A549 (cell line): ENCODE measurements around the gene RPL21. TPM values are rescaled to one million over a fixed set of nuclear protein-coding genes. Genes with fewer than 3 reads are reported as not detected.

ENCODE experiments used
- ATAC-seq, 2 experiments: fragments of 200-7000 bp in 1 of 2; fragments of >200 bp in 1 of 2; cut with Nextera tagmentation in 1 of 2; cut with Tn5 transposase in 1 of 2; 3 replicates each; pipeline versions ENCODE4 v1.8.0 to v1.9.1; 2018 to 2020; ENCODE audit warnings: mild to moderate bottlenecking in 1 of 2, moderate library complexity in 1 of 2
- CTCF ChIA-PET: fragments of 300-600 bp; sonication (Branson Sonifier 250); formaldehyde crosslinking; extraction: SDS; loops from one replicate; lab custom pipeline; 2021; ENCODE audit warnings: antibody characterized with exemption, inconsistent platforms; lab: Yijun Ruan, JAX
- POLR2A ChIA-PET: fragments of 350-600 bp; formaldehyde crosslinking; extraction: SDS; loops from one replicate; lab custom pipeline; 2021; ENCODE audit warnings: antibody characterized with exemption, inconsistent platforms; lab: Yijun Ruan, JAX
- DNase-seq, 2 experiments: peaks; one replicate each; pipeline versions ENCODE4 v3.0.0 to v3.0.0-alpha.2; 2011 to 2016; ENCODE audit warnings: low read depth in 1 of 2, low spot score in 1 of 2
- FAIRE-seq: peaks from 2 replicates; lab custom pipeline; 2011; peaks lifted over from hg19 to GRCh38; lab: Jason Lieb, UNC
- H3K27ac ChIP-seq, 2 experiments: fragments of >200 bp; sonication (Bioruptor Twin); formaldehyde crosslinking; 3 replicates each; pipeline ENCODE4 v1.5.1; 2016 to 2017
- H3K4me1 ChIP-seq: fragments of >200 bp; sonication (Bioruptor Twin); formaldehyde crosslinking; 3 replicates; pipeline ENCODE4 v1.6.1; 2016
- H3K4me2 ChIP-seq: fragments of >200 bp; sonication (Bioruptor Twin); formaldehyde crosslinking; 3 replicates; pipeline ENCODE4 v1.6.1; 2016
- H3K4me3 ChIP-seq: fragments of >200 bp; sonication (Bioruptor Twin); formaldehyde crosslinking; 3 replicates; pipeline ENCODE4 v1.5.1; 2016
- H3K9me3 ChIP-seq: fragments of >200 bp; sonication (Bioruptor Twin); formaldehyde crosslinking; 3 replicates; pipeline ENCODE4 v1.6.1; 2016
- CBX2 ChIP-seq: fragments of 200-600 bp; sonication (generic); IDR thresholded peaks from 2 replicates; pipeline ENCODE4 v1.6.1; 2016; ENCODE audit warnings: low read depth, mild to moderate bottlenecking, borderline replicate concordance
- CHD2 ChIP-seq: fragments of 150-350 bp; IDR thresholded peaks from 2 replicates; pipeline ENCODE4 v1.6.1; 2014; ENCODE audit warnings: low read length; ENCODE audit not compliant: partially characterized antibody
- CTCF ChIP-seq: fragments of >200 bp; sonication (Bioruptor Twin); formaldehyde crosslinking; IDR thresholded peaks from 3 replicates; pipeline ENCODE4 v1.5.1; 2016
- EHMT2 ChIP-seq: fragments of 200-600 bp; sonication (generic); IDR thresholded peaks from 2 replicates; pipeline ENCODE4 v1.6.1; 2016; ENCODE audit warnings: antibody characterized with exemption, low read depth, mild to moderate bottlenecking, moderate library complexity
- EP300 ChIP-seq, 2 experiments: fragments of >200 bp; sonication (Bioruptor Twin); formaldehyde crosslinking; IDR thresholded peaks; 2 replicates in 1 of 2; 3 replicates in 1 of 2; pipeline ENCODE4 v1.6.1; 2016 to 2017
- FOXS1 ChIP-seq: fragments of 250-450 bp; sonication (Bioruptor Pico); IDR thresholded peaks from 2 replicates; pipeline ENCODE4 v1.5.0; 2020; ENCODE audit warnings: mild to moderate bottlenecking, moderate library complexity
- GATA3 ChIP-seq: IDR thresholded peaks from 2 replicates; pipeline ENCODE4 v1.6.1; 2012; ENCODE audit warnings: borderline replicate concordance
- HEYL ChIP-seq: fragments of 250-450 bp; sonication (Bioruptor Pico); IDR thresholded peaks from 2 replicates; pipeline ENCODE4 v1.8.0; 2021; ENCODE audit warnings: mild to moderate bottlenecking, moderate library complexity
- JUNB ChIP-seq: fragments of >200 bp; sonication (Bioruptor Twin); formaldehyde crosslinking; IDR thresholded peaks from 2 replicates; pipeline ENCODE4 v1.6.1; 2016
- KDM1A ChIP-seq: fragments of 200-600 bp; sonication (generic); IDR thresholded peaks from 2 replicates; pipeline ENCODE4 v1.6.1; 2016; ENCODE audit warnings: low read depth, mild to moderate bottlenecking
- KDM5A ChIP-seq: fragments of 200-600 bp; sonication (generic); IDR thresholded peaks from 2 replicates; pipeline ENCODE4 v1.6.1; 2016; ENCODE audit warnings: antibody characterized with exemption, mild to moderate bottlenecking
- MAFK ChIP-seq: fragments of 450-650 bp; IDR thresholded peaks from 2 replicates; pipeline ENCODE4 v1.6.1; 2014; ENCODE audit not compliant: partially characterized antibody
- MAX ChIP-seq: IDR thresholded peaks from 2 replicates; pipeline ENCODE4 v1.6.1; 2012
- NPAS2 ChIP-seq: fragments of 250-450 bp; sonication (Bioruptor Pico); IDR thresholded peaks from 2 replicates; pipeline ENCODE4 v1.8.0; 2022; ENCODE audit warnings: mild to moderate bottlenecking, moderate library complexity, borderline replicate concordance
- PBX3 ChIP-seq: IDR thresholded peaks from 2 replicates; pipeline ENCODE4 v1.6.1; 2012
- POLR2A ChIP-seq: IDR thresholded peaks from 2 replicates; pipeline ENCODE4 v1.6.1; 2012; ENCODE audit warnings: mild to moderate bottlenecking, low read length
- RARB ChIP-seq: fragments of 250-450 bp; sonication (Bioruptor Pico); IDR thresholded peaks from 2 replicates; pipeline ENCODE4 v1.8.0; 2021; ENCODE audit warnings: mild to moderate bottlenecking, moderate library complexity
- RNF2 ChIP-seq: fragments of 200-600 bp; sonication (generic); IDR thresholded peaks from 2 replicates; pipeline ENCODE4 v1.6.1; 2016; ENCODE audit warnings: low read depth, mild to moderate bottlenecking, antibody characterized with exemption, moderate library complexity, borderline replicate concordance
- SREBF2 ChIP-seq: fragments of 450-650 bp; IDR thresholded peaks from 2 replicates; pipeline ENCODE4 v1.6.1; 2014; ENCODE audit warnings: mild to moderate bottlenecking, moderate library complexity
- TFCP2L1 ChIP-seq: fragments of 250-450 bp; sonication (Bioruptor Pico); IDR thresholded peaks from 2 replicates; pipeline ENCODE4 v1.5.0; 2021; ENCODE audit warnings: mild to moderate bottlenecking
- TP53 ChIP-seq: fragments of 250-450 bp; sonication (Bioruptor Pico); IDR thresholded peaks from 2 replicates; pipeline ENCODE4 v1.5.0; 2021; ENCODE audit warnings: mild to moderate bottlenecking, moderate library complexity
- ZC3H11A ChIP-seq: fragments of 450-650 bp; IDR thresholded peaks from 2 replicates; pipeline ENCODE4 v1.6.1; 2014; ENCODE audit warnings: antibody characterized with exemption, mild to moderate bottlenecking
- ZFP36 ChIP-seq: fragments of 450-650 bp; IDR thresholded peaks from 2 replicates; pipeline ENCODE4 v1.6.1; 2014; ENCODE audit warnings: borderline replicate concordance; ENCODE audit not compliant: partially characterized antibody
- ZNF302 ChIP-seq: fragments of 250-450 bp; sonication (Bioruptor Pico); IDR thresholded peaks from 2 replicates; pipeline ENCODE4 v1.9.0; 2021; ENCODE audit warnings: inconsistent platforms, mild to moderate bottlenecking, moderate library complexity
- ZSCAN20 ChIP-seq: fragments of 250-450 bp; sonication (Bioruptor Pico); IDR thresholded peaks from 2 replicates; pipeline ENCODE4 v1.8.0; 2022; ENCODE audit warnings: mild to moderate bottlenecking, moderate library complexity
- WGBS: methylation state at CpG from one replicate; pipeline ENCODE4 v1.1.6; 2017; ENCODE audit errors: missing lambda C conversion rate; 5-methylcytosine and 5-hydroxymethylcytosine counted together
- polyA plus RNA-seq, 4 experiments: library from polyadenylated mRNA; depleted of rRNA in 3 of 4; stranded (reverse); fragments of >200 nt; fragmentation: RNase III in 1 of 4; extraction: RNeasy Plus Mini Kit Qiagen cat#74134 plus additional on column Dnase treatment in 1 of 4; gene quantifications; 2 replicates in 3 of 4; 3 replicates in 1 of 4; pipeline ENCODE4 v1.2.3, GENCODE V29; 2011 to 2017
- TF ChIP-seq, protein P1 (sequence below): fragments of 200-600 bp; sonication (generic); IDR thresholded peaks from 2 replicates; pipeline ENCODE4 v1.6.1; 2016; ENCODE audit warnings: antibody characterized with exemption, mild to moderate bottlenecking, moderate library complexity
- TF ChIP-seq, protein P2 (sequence below): fragments of >200 bp; sonication (Bioruptor Twin); formaldehyde crosslinking; IDR thresholded peaks from 2 replicates; pipeline ENCODE4 v1.6.1; 2016

RPL21 gene
- polyA plus RNA-seq, 2 of the 4 experiments (the other 2 are of a cell fraction) = 1,202 to 1,367 TPM

DNA sequence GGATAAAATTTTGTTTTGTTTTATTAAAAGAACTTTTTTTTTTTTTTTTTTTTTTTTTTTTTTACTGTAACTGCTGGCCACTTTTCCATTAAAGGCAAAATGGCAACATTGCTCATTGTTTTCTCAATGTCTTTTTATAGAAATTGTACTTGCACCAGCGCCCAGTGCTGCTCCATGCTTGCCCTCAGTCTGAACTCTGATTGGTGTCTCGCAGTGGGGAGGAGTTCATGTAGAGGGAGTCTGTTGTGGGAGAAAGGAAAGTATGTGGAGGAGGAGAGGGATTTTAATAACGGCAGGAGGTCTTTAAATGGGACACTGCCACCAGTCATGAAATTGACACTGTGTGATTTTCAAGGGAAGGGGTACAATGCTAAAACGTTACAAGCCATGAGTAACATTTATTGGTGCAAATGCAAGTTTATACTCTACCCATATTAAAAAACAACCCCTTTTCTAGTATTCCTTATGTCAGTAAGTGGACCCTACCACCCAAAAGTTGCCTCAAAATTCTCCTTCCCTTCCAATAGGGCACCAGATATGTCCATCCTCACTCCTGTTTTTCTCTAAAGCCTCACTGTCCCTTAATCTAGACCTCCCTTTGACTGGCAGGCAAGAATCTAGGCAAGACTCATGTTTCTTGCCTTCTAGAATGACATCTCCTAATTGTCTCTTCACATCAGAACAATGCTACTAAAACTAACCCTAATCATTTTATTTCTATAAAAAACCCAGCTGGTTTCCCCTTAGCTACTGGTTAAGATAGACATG lies 22.5 kb downstream of the RPL21 start (continued):
- TF ChIP-seq EP300 (IDR thresholded peaks at IDR 0.05) = no peak
- no peak for TF ChIP-seq RNF2
- TF ChIP-seq CHD2 = no peak
- TF ChIP-seq SREBF2 = no peak

DNA sequence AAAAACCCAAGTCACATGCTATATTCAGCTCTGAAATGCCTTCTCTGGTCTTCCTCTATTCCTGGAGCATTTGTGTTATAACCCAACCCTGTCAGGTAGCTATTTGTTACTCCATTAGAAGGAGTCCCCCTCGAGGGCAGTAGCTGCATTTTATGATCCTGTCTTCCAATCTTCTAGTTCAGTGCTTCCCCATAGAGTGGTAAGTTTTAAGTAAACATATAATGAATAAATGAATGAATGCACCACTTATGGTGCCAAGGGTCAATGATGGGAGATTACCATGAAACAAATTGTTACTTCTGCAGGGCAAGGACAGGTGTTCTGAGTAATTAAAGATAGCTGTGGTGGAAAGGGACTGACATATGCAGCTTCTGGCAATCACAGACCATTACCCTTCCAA lies 23.3 kb downstream of the RPL21 start:
- H3K27ac ChIP-seq = no peak overlapping the region
- H3K9me3 ChIP-seq = no peaks in the 10 kb centered on the region
- H3K4me1 ChIP-seq = peaks cover 17% of the 10 kb centered on the region
- CTCF ChIA-PET = interaction anchor here (0.8 to 1.5 kb wide), 3 partner anchors 10 to 290 kb away, joined by 4 to 7 read pairs (median 4); no protein-coding TSS in a partner anchor
- FAIRE-seq (no peak), DNase-seq (no peak), ATAC-seq (no peak)
- no peak for TF ChIP-seq FOXS1 (CRISPR knock-in tag)
- no peak for TF ChIP-seq NPAS2 (CRISPR knock-in tag)
- TF ChIP-seq MAFK = no peak
- no peak for TF ChIP-seq ZC3H11A
- no peak for TF ChIP-seq JUNB
- no peak for TF ChIP-seq HEYL
- no peak for TF ChIP-seq EHMT2
- TF ChIP-seq KDM5A = no peak
- WGBS = 6% methylated on average over 1 of the region's 1 CpG
- no peak overlapping the region for H3K4me2 ChIP-seq
- no peak overlapping the region for H3K4me3 ChIP-seq
- POLR2A ChIA-PET = no interaction called here

DNA sequence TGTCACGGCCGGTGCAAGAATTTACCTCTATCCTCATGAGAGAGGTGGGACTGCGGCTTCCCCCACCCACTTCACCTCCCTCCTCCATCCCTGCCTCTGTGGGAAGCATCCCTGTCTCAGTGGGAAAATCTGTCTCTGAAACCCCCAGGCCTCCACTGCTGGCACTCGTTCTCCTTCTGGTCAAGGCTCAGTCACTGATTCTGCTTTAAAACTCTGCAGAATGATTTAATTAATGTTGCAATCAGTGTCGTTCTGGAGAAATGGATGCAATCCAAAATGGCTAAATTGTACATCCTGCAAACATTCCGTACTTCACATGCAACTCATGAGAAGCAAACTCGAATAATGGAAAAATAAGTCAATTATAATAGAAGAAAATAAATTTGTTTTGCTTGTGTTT lies 24.8 kb downstream of the RPL21 start:
- ATAC-seq = no peak
- POLR2A ChIA-PET = no interaction called here
- peaks cover 17% of the 10 kb centered on the region for H3K4me1 ChIP-seq
- no peaks in the 10 kb centered on the region for H3K9me3 ChIP-seq
- no peak overlapping the region for H3K27ac ChIP-seq
- TF ChIP-seq, protein P1, sequence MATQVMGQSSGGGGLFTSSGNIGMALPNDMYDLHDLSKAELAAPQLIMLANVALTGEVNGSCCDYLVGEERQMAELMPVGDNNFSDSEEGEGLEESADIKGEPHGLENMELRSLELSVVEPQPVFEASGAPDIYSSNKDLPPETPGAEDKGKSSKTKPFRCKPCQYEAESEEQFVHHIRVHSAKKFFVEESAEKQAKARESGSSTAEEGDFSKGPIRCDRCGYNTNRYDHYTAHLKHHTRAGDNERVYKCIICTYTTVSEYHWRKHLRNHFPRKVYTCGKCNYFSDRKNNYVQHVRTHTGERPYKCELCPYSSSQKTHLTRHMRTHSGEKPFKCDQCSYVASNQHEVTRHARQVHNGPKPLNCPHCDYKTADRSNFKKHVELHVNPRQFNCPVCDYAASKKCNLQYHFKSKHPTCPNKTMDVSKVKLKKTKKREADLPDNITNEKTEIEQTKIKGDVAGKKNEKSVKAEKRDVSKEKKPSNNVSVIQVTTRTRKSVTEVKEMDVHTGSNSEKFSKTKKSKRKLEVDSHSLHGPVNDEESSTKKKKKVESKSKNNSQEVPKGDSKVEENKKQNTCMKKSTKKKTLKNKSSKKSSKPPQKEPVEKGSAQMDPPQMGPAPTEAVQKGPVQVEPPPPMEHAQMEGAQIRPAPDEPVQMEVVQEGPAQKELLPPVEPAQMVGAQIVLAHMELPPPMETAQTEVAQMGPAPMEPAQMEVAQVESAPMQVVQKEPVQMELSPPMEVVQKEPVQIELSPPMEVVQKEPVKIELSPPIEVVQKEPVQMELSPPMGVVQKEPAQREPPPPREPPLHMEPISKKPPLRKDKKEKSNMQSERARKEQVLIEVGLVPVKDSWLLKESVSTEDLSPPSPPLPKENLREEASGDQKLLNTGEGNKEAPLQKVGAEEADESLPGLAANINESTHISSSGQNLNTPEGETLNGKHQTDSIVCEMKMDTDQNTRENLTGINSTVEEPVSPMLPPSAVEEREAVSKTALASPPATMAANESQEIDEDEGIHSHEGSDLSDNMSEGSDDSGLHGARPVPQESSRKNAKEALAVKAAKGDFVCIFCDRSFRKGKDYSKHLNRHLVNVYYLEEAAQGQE = no peak
- no peak for TF ChIP-seq PBX3
- no peak for TF ChIP-seq POLR2A
- TF ChIP-seq ZFP36 = no peak
- 44% methylated on average over 7 of the region's 7 CpGs for WGBS
- H3K4me2 ChIP-seq = no peak overlapping the region
- no peak overlapping the region for H3K4me3 ChIP-seq
- no peak for FAIRE-seq
- DNase-seq = no peak
- CTCF ChIA-PET = interaction anchor here (0.9 to 1.5 kb wide), 3 partner anchors 8 to 329 kb away, joined by 3 to 7 read pairs (median 4); no protein-coding TSS in a partner anchor

DNA sequence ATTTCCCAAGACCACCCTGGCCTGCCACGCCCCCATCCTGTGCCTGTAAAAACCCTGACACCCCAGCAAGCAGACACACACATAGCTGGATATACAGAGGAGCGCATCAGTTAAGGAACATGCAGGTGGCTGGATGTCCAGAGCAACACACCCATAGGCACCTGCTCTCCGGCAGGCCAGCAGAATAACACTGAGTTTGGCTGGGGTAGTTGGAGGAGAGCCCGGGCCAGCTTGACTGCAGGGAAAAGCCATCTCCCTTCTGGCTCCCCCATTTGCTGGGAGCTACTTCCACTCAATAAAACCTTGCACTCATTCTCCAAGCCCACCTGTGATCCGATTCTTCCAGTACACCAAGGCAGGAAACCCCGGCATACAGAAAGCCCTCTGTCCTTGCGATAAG lies 28.1 kb downstream of the RPL21 start:
- Histone ChIP-seq H3K4me1 (no peaks in the 10 kb centered on the region), H3K9me3 (no peaks in the 10 kb centered on the region), H3K4me3 (no peak overlapping the region), H3K27ac (no peak overlapping the region), H3K4me2 (no peak overlapping the region)
- ATAC-seq = no peak
- CTCF ChIA-PET = interaction anchor here (0.9 to 5.9 kb wide), 5 partner anchors 9 to 294 kb away, joined by 3 to 34 read pairs (median 3); partner anchors contain the start of gene RASL11A
- WGBS = 77% methylated on average over 4 of the region's 7 CpGs
- no peak for FAIRE-seq
- DNase-seq = no peak
- POLR2A ChIA-PET = interaction anchor here (1.5 kb wide), 1 partner anchor 9 kb away, joined by 4 read pairs; the partner anchor contains the start of gene RASL11A
- TF ChIP-seq ZFP36 (no peak), NPAS2 (CRISPR knock-in tag) (no peak), GATA3 (no peak), TFCP2L1 (CRISPR knock-in tag) (no peak), MAX (no peak), TP53 (no peak), ZSCAN20 (CRISPR knock-in tag) (no peak), RARB (CRISPR knock-in tag) (no peak), KDM1A (no peak), CBX2 (no peak), ZNF302 (CRISPR knock-in tag) (no peak), CTCF (no peak)
- TF ChIP-seq, protein P2, sequence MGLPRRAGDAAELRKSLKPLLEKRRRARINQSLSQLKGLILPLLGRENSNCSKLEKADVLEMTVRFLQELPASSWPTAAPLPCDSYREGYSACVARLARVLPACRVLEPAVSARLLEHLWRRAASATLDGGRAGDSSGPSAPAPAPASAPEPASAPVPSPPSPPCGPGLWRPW = no peak
